HEK293 (cell line): ENCODE results near the gene PDP2.

Experiments used
- CTCF ChIA-PET: fragments of 350-600 bp; formaldehyde crosslinking; extraction: SDS; loops from one replicate; lab custom pipeline; 2021; ENCODE audit warnings: antibody characterized with exemption; lab: Yijun Ruan, JAX
- POLR2A ChIA-PET: fragments of 300-600 bp; formaldehyde crosslinking; extraction: SDS; loops from one replicate; lab custom pipeline; 2020; ENCODE audit warnings: antibody characterized with exemption, inconsistent platforms; lab: Yijun Ruan, JAX
- H3K27ac ChIP-seq: fragments of 200-500 bp; sonication (Bioruptor generic); 2 replicates; pipeline ENCODE4 v1.5.1; 2014; ENCODE audit warnings: low read depth, low read length, control low read depth, inconsistent platforms; ENCODE audit errors: extremely low read depth
- H3K36me3 ChIP-seq, 2 experiments: fragments of 200-500 bp in 1 of 2; sonication (Bioruptor generic) in 1 of 2; 1 replicate in 1 of 2; 2 replicates in 1 of 2; pipeline ENCODE4 v1.5.1; 2014 to 2017; ENCODE audit warnings: inconsistent platforms in 2 of 2, low read length in 2 of 2; ENCODE audit not compliant: control insufficient read depth in 2 of 2, insufficient read depth in 1 of 2
- H3K4me1 ChIP-seq: fragments of 200-500 bp; sonication (Bioruptor generic); 2 replicates; pipeline ENCODE4 v1.5.1; 2014; ENCODE audit warnings: mild to moderate bottlenecking, low read length, inconsistent platforms; ENCODE audit not compliant: control insufficient read depth, insufficient read depth
- H3K4me3 ChIP-seq: 2 replicates; pipeline ENCODE4 v1.5.1; 2011; ENCODE audit warnings: low read depth, mild to moderate bottlenecking, control low read depth, low read length, moderate library complexity
- H3K9me3 ChIP-seq: fragments of 200-500 bp; sonication (Bioruptor generic); 2 replicates; pipeline ENCODE4 v1.5.1; 2014; ENCODE audit warnings: low read depth, low read length, inconsistent platforms; ENCODE audit not compliant: control insufficient read depth, insufficient read depth
- BCL11A ChIP-seq: fragments of 450-650 bp; formaldehyde crosslinking; IDR thresholded peaks from 2 replicates; pipeline ENCODE4 v1.5.1; 2016; ENCODE audit warnings: low read depth, missing biosample characterization, missing genetic modification characterization
- EGR2 ChIP-seq: fragments of 450-650 bp; formaldehyde crosslinking; IDR thresholded peaks from 2 replicates; pipeline ENCODE4 v1.5.1; 2016; ENCODE audit warnings: low read depth, missing biosample characterization, missing genetic modification characterization
- GLIS1 ChIP-seq: fragments of 450-650 bp; formaldehyde crosslinking; IDR thresholded peaks from 2 replicates; pipeline ENCODE4 v1.5.1; 2016; ENCODE audit warnings: missing biosample characterization, missing genetic modification characterization
- HOXD13 ChIP-seq: sonication (generic); formaldehyde crosslinking; IDR thresholded peaks from 2 replicates; pipeline ENCODE4 v1.8.0; 2022; ENCODE audit warnings: missing genetic modification reagents, borderline replicate concordance
- KLF8 ChIP-seq: fragments of 450-650 bp; formaldehyde crosslinking; IDR thresholded peaks from 2 replicates; pipeline ENCODE4 v1.5.1; 2016; ENCODE audit warnings: missing biosample characterization, missing genetic modification characterization
- PRDM2 ChIP-seq: fragments of 450-650 bp; formaldehyde crosslinking; IDR thresholded peaks from 2 replicates; pipeline ENCODE4 v1.5.1; 2016; ENCODE audit warnings: missing biosample characterization, missing genetic modification characterization, borderline replicate concordance
- ZBTB17 ChIP-seq: fragments of 450-650 bp; formaldehyde crosslinking; IDR thresholded peaks from 2 replicates; pipeline ENCODE4 v1.5.1; 2016; ENCODE audit warnings: missing biosample characterization, missing genetic modification characterization
- ZNF138 ChIP-seq: fragments of 450-650 bp; formaldehyde crosslinking; IDR thresholded peaks from 2 replicates; pipeline ENCODE4 v1.5.1; 2016; ENCODE audit warnings: missing biosample characterization, missing genetic modification characterization, borderline replicate concordance
- ZNF148 ChIP-seq: fragments of 450-650 bp; formaldehyde crosslinking; IDR thresholded peaks from 2 replicates; pipeline ENCODE4 v1.5.0; 2017; ENCODE audit warnings: missing biosample characterization, missing genetic modification characterization, borderline replicate concordance
- ZNF239 ChIP-seq: fragments of 450-650 bp; formaldehyde crosslinking; IDR thresholded peaks from 2 replicates; pipeline ENCODE4 v1.5.1; 2016; ENCODE audit warnings: missing biosample characterization, missing genetic modification characterization
- ZNF280C ChIP-seq: fragments of 450-650 bp; formaldehyde crosslinking; IDR thresholded peaks from 2 replicates; pipeline ENCODE4 v1.5.1; 2016; ENCODE audit warnings: missing biosample characterization, missing genetic modification characterization
- ZNF433 ChIP-seq: fragments of 450-650 bp; formaldehyde crosslinking; IDR thresholded peaks from 2 replicates; pipeline ENCODE4 v1.5.1; 2016; ENCODE audit warnings: missing biosample characterization, missing genetic modification characterization, low read depth

PDP2 gene

GRCh38 chr16:66913711-66914110 is 33.4 kb downstream of the PDP2 start (continued):
- TF ChIP-seq ZNF280C (tag by site-specific recombination) (no peak), ZNF148 (tag by site-specific recombination) (no peak)

- POLR2A ChIA-PET: interaction anchor here (0.8 kb wide), 1 partner anchor 14 kb away, joined by 6 read pairs; no protein-coding TSS in a partner anchor
- Histone ChIP-seq H3K27ac (no peak overlapping the region), H3K4me1 (no peaks in the 10 kb centered on the region), H3K4me3 (no peak overlapping the region), H3K36me3 (no peaks in the 10 kb centered on the region), H3K9me3 (no peaks in the 10 kb centered on the region)
- CTCF ChIA-PET: interaction anchor here (15.1 kb wide), 1 partner anchor 16 kb away, joined by 268 read pairs; no protein-coding TSS in a partner anchor
- TF ChIP-seq ZBTB17 (tag by site-specific recombination) (peak; percentile 67), EGR2 (peak; percentile 85), PRDM2 (tag by site-specific recombination) (no peak)
Observed at GRCh38 chr16:66914541-66914940, 34.2 kb downstream of the PDP2 start.

GRCh38 chr16:66915041-66915440 is 34.7 kb downstream of the PDP2 start:
- Histone ChIP-seq H3K4me1 (no peaks in the 10 kb centered on the region), H3K4me3 (no peak overlapping the region), H3K27ac (no peak overlapping the region)
- TF ChIP-seq BCL11A (tag by site-specific recombination): no peak
- no peak for TF ChIP-seq GLIS1 (tag by site-specific recombination)
- TF ChIP-seq, all 188 proteins: peak for 0
- no peaks in the 10 kb centered on the region for H3K9me3 ChIP-seq
- ChIA-PET CTCF (interaction anchor here (15.1 kb wide), 1 partner anchor 16 kb away, joined by 268 read pairs; no protein-coding TSS in a partner anchor), POLR2A (interaction anchor here (0.8 kb wide), 1 partner anchor 14 kb away, joined by 6 read pairs; no protein-coding TSS in a partner anchor)
- no peaks in the 10 kb centered on the region for H3K36me3 ChIP-seq

GRCh38 chr16:66916518-66916917 is 36.2 kb downstream of the PDP2 start:
- Histone ChIP-seq H3K36me3 (no peaks in the 10 kb centered on the region), H3K4me1 (no peaks in the 10 kb centered on the region), H3K9me3 (no peaks in the 10 kb centered on the region), H3K27ac (no peak overlapping the region), H3K4me3 (no peak overlapping the region)
- ChIA-PET POLR2A (interaction anchor here (2.2 kb wide), 1 partner anchor 11 kb away, joined by 6 read pairs; no protein-coding TSS in a partner anchor), CTCF (interaction anchor here (0.6 to 15.1 kb wide), 2 partner anchors 18 to 37 kb away, joined by 3 to 268 read pairs; no protein-coding TSS in a partner anchor)
- TF ChIP-seq ZNF138: no peak
- no peak for TF ChIP-seq ZNF433
- TF ChIP-seq KLF8 (tag by site-specific recombination): no peak
- no peak for TF ChIP-seq HOXD13
- no peak for TF ChIP-seq ZNF239
- no peak for TF ChIP-seq GLIS1 (tag by site-specific recombination)
- TF ChIP-seq, all 188 proteins: peak for 0
